Gastroesophageal sphincter (tissue), 4 donors: ENCODE measurements around the gene CNOT6L. TPM values are rescaled to one million over a fixed set of nuclear protein-coding genes. Genes with fewer than 3 reads are reported as not detected.
"Not testable (repeated sequence)": the region's sequence is repeated elsewhere in the genome, so short reads cannot be mapped to it uniquely, and the experiment has no call there.

Experiments
- ATAC-seq: fragments of 150-250 bp; one replicate; pipeline ENCODE4 v1.9.1; 2016; ENCODE audit warnings: mild to moderate bottlenecking, moderate library complexity
- H3K27ac ChIP-seq, 4 donors: fragments of 200-600 bp; sonication (generic) in 3 of 4; 1 replicate in 3 of 4; 2 replicates in 1 of 4; pipeline ENCODE4 v1.5.1; 2016 to 2019
- H3K27me3 ChIP-seq: fragments of 200-600 bp; sonication (generic); one replicate; pipeline ENCODE4 v1.5.1; 2019
- H3K36me3 ChIP-seq, 2 donors: fragments of 200-600 bp; sonication (generic); one replicate each; pipeline ENCODE4 v1.5.1; 2019; ENCODE audit warnings: control low read depth in 1 of 2
- H3K4me1 ChIP-seq, 3 donors: fragments of 200-600 bp; sonication (generic); 1 replicate in 2 of 3; 2 replicates in 1 of 3; pipeline ENCODE4 v1.5.1; 2016 to 2019; ENCODE audit warnings: control low read depth in 2 of 3
- H3K4me3 ChIP-seq, 2 donors: fragments of 200-600 bp; sonication (generic); one replicate each; pipeline ENCODE4 v1.5.1; 2019; ENCODE audit warnings: mild to moderate bottlenecking in 1 of 2, moderate library complexity in 1 of 2
- H3K9me3 ChIP-seq, 3 donors: fragments of 200-600 bp; sonication (generic); one replicate each; pipeline ENCODE4 v1.5.1; 2017 to 2019; ENCODE audit warnings: control low read depth in 2 of 3
- EP300 ChIP-seq: sonication (generic); formaldehyde crosslinking; IDR thresholded peaks from one replicate; pipeline ENCODE4 v1.6.1; 2017; ENCODE audit warnings: antibody characterized with exemption, mild to moderate bottlenecking
- POLR2A ChIP-seq, 2 donors: fragments of 450-650 bp; IDR thresholded peaks; one replicate each; pipeline ENCODE4 v1.6.1; 2017; ENCODE audit warnings: antibody characterized with exemption in 2 of 2, mild to moderate bottlenecking in 2 of 2, moderate library complexity in 1 of 2
- POLR2AphosphoS5 ChIP-seq: sonication (generic); formaldehyde crosslinking; IDR thresholded peaks from one replicate; pipeline ENCODE4 v1.6.1; 2017; ENCODE audit warnings: antibody characterized with exemption
- WGBS, 2 donors: methylation state at CpG; one replicate each; pipeline ENCODE4 v1.1.5; 2018; ENCODE audit warnings: low coverage in 1 of 2; 5-methylcytosine and 5-hydroxymethylcytosine counted together
- total RNA-seq, 4 donors: library from RNA; depleted of rRNA; stranded (reverse); fragments of >200 nt; gene quantifications; one replicate each; pipeline ENCODE4 v1.1.0, GENCODE V29; 2016
- TF ChIP-seq, protein P1 (sequence below), 4 experiments: fragments of 200-600 bp in 2 of 4; fragments of 450-650 bp in 2 of 4; sonication (generic) in 1 of 4; IDR thresholded peaks; one replicate each; pipeline ENCODE4 v1.5.1; 2017 to 2019; ENCODE audit warnings: antibody characterized with exemption in 4 of 4, mild to moderate bottlenecking in 2 of 4, moderate library complexity in 2 of 4

The CNOT6L gene
- total RNA-seq, 4 donors from 2014 or later = 21.0 to 24.8 (median 22.3) TPM

GRCh38 chr4:77787969-77788368 lies 31.2 kb downstream of the CNOT6L start:
- ATAC-seq = no peak
- Histone ChIP-seq H3K4me1 (peaks cover 0 to 60% (median 0%) of the 10 kb centered on the region in 3 donors), H3K36me3 (no peaks in the 10 kb centered on the region), H3K27me3 (no peaks in the 10 kb centered on the region), H3K4me3 (no peak overlapping the region), H3K9me3 (no peaks in the 10 kb centered on the region), H3K27ac (no peak overlapping the region)
- 70 to 88% methylated on average over 3 of the region's 3 CpGs for WGBS, 2 donors
- no peak for TF ChIP-seq EP300
- TF ChIP-seq POLR2A (IDR thresholded peaks at IDR 0.05) = no peak
- no peak for TF ChIP-seq POLR2AphosphoS5

DNA sequence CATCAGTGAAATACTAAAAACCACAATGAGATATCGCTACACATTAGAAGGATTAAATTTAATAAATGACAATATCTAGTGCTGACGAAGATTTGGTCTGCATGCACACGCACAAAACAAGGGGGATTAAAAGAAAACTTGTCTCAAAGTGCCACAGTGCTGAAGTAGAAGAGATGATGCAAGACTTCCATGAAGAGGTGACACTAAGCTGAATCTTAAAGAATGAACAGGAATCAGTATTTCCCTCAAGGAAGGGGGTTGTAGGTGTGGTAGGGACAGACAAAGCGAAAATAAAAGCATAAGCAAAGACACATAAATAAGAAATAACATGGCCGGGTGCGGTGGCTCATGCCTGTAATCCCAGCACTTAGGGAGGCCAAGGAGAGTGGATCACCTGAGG lies 33.5 kb downstream of the CNOT6L start:
- Histone ChIP-seq H3K4me3 (no peak overlapping the region), H3K27me3 (no peaks in the 10 kb centered on the region), H3K4me1 (peaks cover 0 to 60% (median 0%) of the 10 kb centered on the region in 3 donors), H3K36me3 (no peaks in the 10 kb centered on the region), H3K9me3 (no peaks in the 10 kb centered on the region), H3K27ac (no peak overlapping the region)
- no peak for ATAC-seq
- WGBS, 2 donors = 94 to 96% methylated on average over 6 of the region's 6 CpGs
- TF ChIP-seq EP300 = no peak

DNA sequence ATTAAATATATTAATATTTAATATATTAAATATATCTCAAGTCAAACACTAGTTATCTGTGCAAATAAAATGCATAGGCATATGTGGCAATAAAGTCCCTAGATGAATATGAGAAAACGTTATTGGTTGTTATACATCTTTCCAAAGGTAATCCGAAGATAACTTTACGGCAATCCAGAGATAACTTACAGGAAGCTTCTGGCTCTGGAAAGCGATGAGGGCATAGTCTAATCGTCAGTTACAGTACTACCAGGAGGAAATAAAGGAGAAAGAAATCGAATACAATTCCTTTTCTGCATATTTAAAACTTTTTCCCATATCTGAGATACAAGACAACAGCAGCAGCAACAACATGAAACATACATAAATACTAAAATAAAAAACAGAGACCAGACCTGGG lies 35.3 kb downstream of the CNOT6L start:
- 76 to 82% methylated on average over 6 of the region's 6 CpGs for WGBS, 2 donors
- H3K4me1 ChIP-seq = peaks cover 0 to 52% (median 0%) of the 10 kb centered on the region in 3 donors
- no peak for ATAC-seq
- H3K27me3 ChIP-seq = no peaks in the 10 kb centered on the region
- H3K27ac ChIP-seq = no peak overlapping the region
- no peaks in the 10 kb centered on the region for H3K9me3 ChIP-seq
- H3K36me3 ChIP-seq = no peaks in the 10 kb centered on the region
- TF ChIP-seq, protein P1, sequence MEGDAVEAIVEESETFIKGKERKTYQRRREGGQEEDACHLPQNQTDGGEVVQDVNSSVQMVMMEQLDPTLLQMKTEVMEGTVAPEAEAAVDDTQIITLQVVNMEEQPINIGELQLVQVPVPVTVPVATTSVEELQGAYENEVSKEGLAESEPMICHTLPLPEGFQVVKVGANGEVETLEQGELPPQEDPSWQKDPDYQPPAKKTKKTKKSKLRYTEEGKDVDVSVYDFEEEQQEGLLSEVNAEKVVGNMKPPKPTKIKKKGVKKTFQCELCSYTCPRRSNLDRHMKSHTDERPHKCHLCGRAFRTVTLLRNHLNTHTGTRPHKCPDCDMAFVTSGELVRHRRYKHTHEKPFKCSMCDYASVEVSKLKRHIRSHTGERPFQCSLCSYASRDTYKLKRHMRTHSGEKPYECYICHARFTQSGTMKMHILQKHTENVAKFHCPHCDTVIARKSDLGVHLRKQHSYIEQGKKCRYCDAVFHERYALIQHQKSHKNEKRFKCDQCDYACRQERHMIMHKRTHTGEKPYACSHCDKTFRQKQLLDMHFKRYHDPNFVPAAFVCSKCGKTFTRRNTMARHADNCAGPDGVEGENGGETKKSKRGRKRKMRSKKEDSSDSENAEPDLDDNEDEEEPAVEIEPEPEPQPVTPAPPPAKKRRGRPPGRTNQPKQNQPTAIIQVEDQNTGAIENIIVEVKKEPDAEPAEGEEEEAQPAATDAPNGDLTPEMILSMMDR (IDR thresholded peaks at IDR 0.05) = no peak
- no peak for TF ChIP-seq POLR2A (IDR thresholded peaks at IDR 0.05)
- TF ChIP-seq EP300 = no peak
- no peak for TF ChIP-seq POLR2AphosphoS5
- H3K4me3 ChIP-seq = no peak overlapping the region

DNA sequence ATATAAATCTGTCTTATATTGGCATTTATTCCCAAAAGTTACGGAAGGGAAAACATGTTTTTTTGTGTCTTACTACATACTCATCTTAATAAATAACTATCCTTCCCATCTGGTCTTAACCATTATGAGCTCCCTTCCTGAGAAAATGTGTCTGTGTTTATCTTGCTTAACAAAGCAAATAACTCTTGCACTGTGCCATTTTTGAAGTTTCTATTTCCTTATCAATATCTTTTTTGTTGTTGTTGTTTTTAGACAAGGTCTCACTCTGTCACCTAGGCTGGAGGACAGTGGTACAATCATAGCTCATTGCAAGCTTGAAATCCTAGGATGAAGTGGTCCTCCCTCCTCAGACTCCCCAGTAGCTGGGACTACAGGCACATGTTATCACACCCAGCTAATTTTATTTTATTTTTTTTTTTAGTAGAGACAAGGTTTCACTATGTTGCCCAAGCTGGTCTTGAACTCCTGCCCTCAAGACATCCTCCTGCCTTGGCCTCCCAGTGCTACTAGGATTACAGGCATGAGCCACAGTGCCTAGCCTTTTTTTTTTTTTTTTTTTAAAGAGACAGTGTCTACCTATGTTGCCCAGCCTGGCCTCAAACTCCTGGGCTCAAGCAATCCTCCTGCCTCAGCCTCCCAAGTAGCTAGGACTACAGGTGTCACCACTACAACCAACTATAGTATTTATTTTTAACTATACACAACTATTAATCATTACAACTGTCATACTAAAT lies 36.9 kb downstream of the CNOT6L start:
- TF ChIP-seq EP300 (no peak), POLR2AphosphoS5 (no peak), POLR2A (IDR thresholded peaks at IDR 0.05) (no peak)
- TF ChIP-seq, protein P1 (IDR thresholded peaks at IDR 0.05) = no peak
- Histone ChIP-seq H3K27me3 (no peaks in the 10 kb centered on the region), H3K4me1 (peaks cover 0 to 41% (median under 1%) of the 10 kb centered on the region in 3 donors), H3K4me3 (no peak overlapping the region), H3K9me3 (no peaks in the 10 kb centered on the region), H3K36me3 (no peaks in the 10 kb centered on the region), H3K27ac (no peak overlapping the region)
- 85 to 100% methylated on average over 1 of the region's 1 CpG for WGBS, 2 donors
- no peak for ATAC-seq

- not testable (repeated sequence) for H3K9me3 ChIP-seq, H3K4me3 ChIP-seq, H3K27me3 ChIP-seq, H3K36me3 ChIP-seq, ATAC-seq, H3K27ac ChIP-seq
- WGBS, 2 donors = 73 to 100% methylated on average over 2 of the region's 2 CpGs
- H3K4me1 ChIP-seq = peaks cover 0 to 45% (median 6%) of the 10 kb centered on the region in 3 donors
These were observed 38.4 kb downstream of the CNOT6L start for GRCh38 chr4:77780762-77781161.

DNA sequence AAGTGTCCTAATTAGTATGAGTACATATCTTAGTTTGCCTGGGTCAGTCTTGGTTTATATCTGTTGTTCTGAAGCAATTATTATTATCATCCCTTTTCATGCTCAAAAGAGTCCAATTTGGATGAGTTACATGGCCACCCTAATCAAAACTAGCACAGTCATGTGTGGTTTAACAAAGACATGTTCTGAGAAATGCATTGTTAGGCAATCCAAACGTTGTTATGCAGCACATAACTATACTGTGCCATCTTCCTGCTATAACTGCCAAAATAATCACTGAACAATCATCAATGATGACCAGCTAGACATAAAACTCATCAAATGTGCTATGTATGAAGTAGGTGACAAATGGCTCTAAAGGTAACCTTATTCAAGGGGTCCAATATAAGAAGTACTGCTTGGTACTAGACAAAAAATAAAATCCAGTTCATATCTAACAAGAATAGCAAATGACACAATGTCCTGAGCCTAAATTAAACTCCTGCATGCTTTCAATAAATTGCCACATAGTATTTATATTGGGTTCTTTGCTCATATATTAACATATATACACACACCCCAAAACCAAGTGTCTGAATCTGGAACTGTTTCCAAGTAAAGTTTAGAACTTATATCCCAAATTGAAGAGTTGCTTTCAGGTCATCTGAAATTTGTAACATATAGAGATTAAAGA lies 41.9 kb downstream of the CNOT6L start:
- WGBS, 2 donors = 15 to 22% methylated on average over 1 of the region's 1 CpG
- TF ChIP-seq POLR2A (IDR thresholded peaks at IDR 0.05) = no peak
- no peak for TF ChIP-seq POLR2AphosphoS5
- TF ChIP-seq, protein P1 (IDR thresholded peaks at IDR 0.05) = no peak
- TF ChIP-seq EP300 = no peak
- peaks cover 0 to 17% of the 10 kb centered on the region in 2 donors for H3K36me3 ChIP-seq
- no peak for ATAC-seq
- H3K4me3 ChIP-seq = no peak overlapping the region
- no peaks in the 10 kb centered on the region for H3K27me3 ChIP-seq
- H3K9me3 ChIP-seq = no peaks in the 10 kb centered on the region
- no peak overlapping the region for H3K27ac ChIP-seq
- H3K4me1 ChIP-seq = peaks cover 0 to 35% (median 6%) of the 10 kb centered on the region in 3 donors
